ENCODE data around the gene FAM177B.
"Not testable (repeated sequence)": the region's sequence is repeated elsewhere in the genome, so short reads cannot be mapped to it uniquely, and the experiment has no call there.

FAM177B gene

GRCh38 chr1:222741630-222742457 lies 4.8 kb downstream of the FAM177B start:
- DNase-seq, result not testable (repeated sequence)

- DNase-seq, result peak in 1 of 5 experiments; percentile 5
Measured at GRCh38 chr1:222749927-222750326, 12.9 kb downstream of the FAM177B start.

GRCh38 chr1:222750651-222751050 lies 13.6 kb downstream of the FAM177B start:
- no peak for DNase-seq

GRCh38 chr1:222751255-222751654 lies 14.3 kb downstream of the FAM177B start:
- no peak for DNase-seq

GRCh38 chr1:222754366-222755139 lies 17.6 kb downstream of the FAM177B start:
- DNase-seq, result no peak

- no peak for DNase-seq
Measured at GRCh38 chr1:222757646-222758268, 20.8 kb downstream of the FAM177B start.

GRCh38 chr1:222759451-222760035 lies 22.5 kb downstream of the FAM177B start:
- DNase-seq, result no peak

- no peak for DNase-seq
Measured at GRCh38 chr1:222761083-222761482, 24.1 kb downstream of the FAM177B start.

GRCh38 chr1:222762178-222762577 lies 25.2 kb downstream of the FAM177B start:
- not testable (repeated sequence) for DNase-seq

GRCh38 chr1:222767152-222767571 lies 30.2 kb downstream of the FAM177B start:
- no peak for DNase-seq

GRCh38 chr1:222768592-222768991 lies 31.6 kb downstream of the FAM177B start:
- DNase-seq, result no peak

- peak in 1 of 5 experiments; percentile 5 for DNase-seq
Measured at GRCh38 chr1:222769181-222769580, 32.2 kb downstream of the FAM177B start.

- no peak for DNase-seq
Measured at GRCh38 chr1:222769971-222770620, 33.1 kb downstream of the FAM177B start.

GRCh38 chr1:222772996-222773379 lies 36.0 kb downstream of the FAM177B start:
- DNase-seq, result peak in 1 of 5 experiments; percentile 68

- DNase-seq, result no peak
Measured at GRCh38 chr1:222777463-222777862, 40.5 kb downstream of the FAM177B start.

- no peak for DNase-seq
Measured at GRCh38 chr1:222777977-222778376, 41.0 kb downstream of the FAM177B start.

- DNase-seq, result no peak
Measured at GRCh38 chr1:222781251-222781650, 44.2 kb downstream of the FAM177B start.

- no peak for DNase-seq
Measured at GRCh38 chr1:222783051-222783450, 46.0 kb downstream of the FAM177B start.

- DNase-seq, result no peak
Measured at GRCh38 chr1:222784371-222784770, 47.4 kb downstream of the FAM177B start.

GRCh38 chr1:222784916-222785315 lies 47.9 kb downstream of the FAM177B start:
- DNase-seq, result no peak

GRCh38 chr1:222785529-222785928 lies 48.5 kb downstream of the FAM177B start:
- DNase-seq, result no peak

GRCh38 chr1:222786121-222786520 lies 49.1 kb downstream of the FAM177B start:
- DNase-seq, result no peak

All from T-helper 2 cell (primary cell).